ENCODE data around the gene GUCA2A. TPM values are rescaled to one million over a fixed set of nuclear protein-coding genes. Genes with fewer than 3 reads are reported as not detected.

Gene GUCA2A
- total RNA-seq, 1 donor from 2014 or later, result 2.9 TPM

GRCh38 chr1:42135426-42135825 is 29.1 kb downstream of the GUCA2A start:
- H3K27ac Mint-ChIP-seq, result no peak overlapping the region

GRCh38 chr1:42133809-42134526 is 30.6 kb downstream of the GUCA2A start:
- H3K4me1 Mint-ChIP-seq (ENCODE audit: unreplicated experiment), result no peaks in the 10 kb centered on the region

More at GRCh38 chr1:42135426-42135825, 29.1 kb downstream of the GUCA2A start:
- no peaks in the 10 kb centered on the region for H3K9me3 Mint-ChIP-seq
- no peak for DNase-seq (ENCODE audit: extremely low spot score, unreplicated experiment)
- TF ChIP-seq CTCF (conservative IDR thresholded peaks at IDR 0.05), result no peak
- H3K4me1 Mint-ChIP-seq (ENCODE audit: unreplicated experiment), result no peaks in the 10 kb centered on the region
- H3K36me3 Mint-ChIP-seq, result no peaks in the 10 kb centered on the region
- peaks cover 7% of the 10 kb centered on the region for H3K27me3 Mint-ChIP-seq
- H3K4me3 Mint-ChIP-seq, result no peak overlapping the region

GRCh38 chr1:42133390-42133789 is 31.2 kb downstream of the GUCA2A start:
- no peaks in the 10 kb centered on the region for H3K4me1 Mint-ChIP-seq (ENCODE audit: unreplicated experiment)
- peaks cover 10% of the 10 kb centered on the region for H3K27me3 Mint-ChIP-seq
- no peak overlapping the region for H3K27ac Mint-ChIP-seq
- no peak for DNase-seq (ENCODE audit: extremely low spot score, unreplicated experiment)
- no peaks in the 10 kb centered on the region for H3K36me3 Mint-ChIP-seq
- no peaks in the 10 kb centered on the region for H3K9me3 Mint-ChIP-seq
- no peak for TF ChIP-seq CTCF (conservative IDR thresholded peaks at IDR 0.05)
- H3K4me3 Mint-ChIP-seq, result no peak overlapping the region

More at GRCh38 chr1:42133809-42134526, 30.6 kb downstream of the GUCA2A start:
- no peak overlapping the region for H3K4me3 Mint-ChIP-seq
- no peaks in the 10 kb centered on the region for H3K36me3 Mint-ChIP-seq
- no peak overlapping the region for H3K27ac Mint-ChIP-seq
- no peaks in the 10 kb centered on the region for H3K9me3 Mint-ChIP-seq
- peaks cover 4% of the 10 kb centered on the region for H3K27me3 Mint-ChIP-seq
- TF ChIP-seq CTCF (conservative IDR thresholded peaks at IDR 0.05), result no peak
- peak; percentile 39 for DNase-seq (ENCODE audit: extremely low spot score, unreplicated experiment)

- peaks cover 11% of the 10 kb centered on the region for H3K27me3 Mint-ChIP-seq
- no peak for TF ChIP-seq CTCF (conservative IDR thresholded peaks at IDR 0.05)
- no peaks in the 10 kb centered on the region for H3K4me1 Mint-ChIP-seq (ENCODE audit: unreplicated experiment)
- peak; percentile 11 for DNase-seq (ENCODE audit: extremely low spot score, unreplicated experiment)
- H3K9me3 Mint-ChIP-seq, result peaks cover 5% of the 10 kb centered on the region
- H3K36me3 Mint-ChIP-seq, result no peaks in the 10 kb centered on the region
- H3K4me3 Mint-ChIP-seq, result no peak overlapping the region
- no peak overlapping the region for H3K27ac Mint-ChIP-seq
Observed at GRCh38 chr1:42130061-42130660, 34.4 kb downstream of the GUCA2A start.

- peaks cover 5% of the 10 kb centered on the region for H3K9me3 Mint-ChIP-seq
- no peaks in the 10 kb centered on the region for H3K36me3 Mint-ChIP-seq
- TF ChIP-seq CTCF (conservative IDR thresholded peaks at IDR 0.05), result no peak
- H3K27me3 Mint-ChIP-seq, result peaks cover 11% of the 10 kb centered on the region
- no peak overlapping the region for H3K4me3 Mint-ChIP-seq
- H3K27ac Mint-ChIP-seq, result no peak overlapping the region
- no peaks in the 10 kb centered on the region for H3K4me1 Mint-ChIP-seq (ENCODE audit: unreplicated experiment)
- DNase-seq (ENCODE audit: extremely low spot score, unreplicated experiment), result peak; percentile 11
Observed at GRCh38 chr1:42128964-42129363, 35.6 kb downstream of the GUCA2A start.

All from type B pancreatic cell (in vitro differentiated cells).